Mesodermal cell (in vitro differentiated cells): ENCODE measurements around the gene SCGB1D1.
"Not testable (repeated sequence)": the region's sequence is repeated elsewhere in the genome, so short reads cannot be mapped to it uniquely, and the experiment has no call there.

Experiments used
- H3K27ac ChIP-seq: 2 replicates; pipeline ENCODE4 v1.7.0; 2013; ENCODE audit warnings: mild to moderate bottlenecking, low read depth, low read length, moderate library complexity; ENCODE audit not compliant: severe bottlenecking
- H3K36me3 ChIP-seq: 2 replicates; pipeline ENCODE4 v1.7.1; 2013; ENCODE audit warnings: mild to moderate bottlenecking, low read length, moderate library complexity; ENCODE audit not compliant: control insufficient read depth, insufficient read depth
- H3K4me1 ChIP-seq: one replicate; pipeline ENCODE4 v1.7.1; 2013; ENCODE audit warnings: mild to moderate bottlenecking, low read length; ENCODE audit not compliant: insufficient read depth, control insufficient read depth, poor library complexity, severe bottlenecking
- H3K4me3 ChIP-seq: 2 replicates; pipeline ENCODE4 v1.7.0; 2013; ENCODE audit warnings: low read length, control low read depth, mild to moderate bottlenecking; ENCODE audit not compliant: insufficient read depth, poor library complexity, severe bottlenecking; ENCODE audit errors: extremely low read depth
- H3K9me3 ChIP-seq: 2 replicates; pipeline ENCODE4 v1.7.1; 2013; ENCODE audit warnings: mild to moderate bottlenecking, low read length, moderate library complexity; ENCODE audit not compliant: control insufficient read depth
- WGBS, 2 experiments: methylation state at CpG; one replicate each; pipeline ENCODE4 v1.1.5; 2013; ENCODE audit warnings: missing lambda C conversion rate in 2 of 2; ENCODE audit not compliant: insufficient coverage in 2 of 2; 5-methylcytosine and 5-hydroxymethylcytosine counted together

Gene SCGB1D1

DNA sequence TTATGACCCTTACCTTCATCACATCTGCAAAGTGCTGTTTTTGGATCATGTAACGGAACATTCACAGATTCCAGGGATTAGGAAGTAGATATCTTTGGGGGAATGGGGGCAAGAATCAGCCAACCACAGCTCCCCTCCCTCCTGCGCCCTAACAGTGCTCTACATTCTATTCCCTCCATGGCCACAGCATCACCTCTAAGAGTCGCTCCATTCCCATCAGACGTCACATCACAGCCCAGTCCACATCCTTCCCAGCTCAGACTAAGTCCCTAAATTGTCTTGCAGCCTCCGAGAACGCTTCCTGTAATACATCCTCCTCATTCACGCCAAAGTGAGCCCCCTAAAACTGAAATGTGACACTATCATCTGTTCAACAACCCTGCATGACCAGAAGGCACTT is 5.9 kb downstream of the SCGB1D1 start:
- no peak overlapping the region for H3K4me3 ChIP-seq
- WGBS, 2 experiments, result 79 to 88% methylated on average over 6 of the region's 7 CpGs

DNA sequence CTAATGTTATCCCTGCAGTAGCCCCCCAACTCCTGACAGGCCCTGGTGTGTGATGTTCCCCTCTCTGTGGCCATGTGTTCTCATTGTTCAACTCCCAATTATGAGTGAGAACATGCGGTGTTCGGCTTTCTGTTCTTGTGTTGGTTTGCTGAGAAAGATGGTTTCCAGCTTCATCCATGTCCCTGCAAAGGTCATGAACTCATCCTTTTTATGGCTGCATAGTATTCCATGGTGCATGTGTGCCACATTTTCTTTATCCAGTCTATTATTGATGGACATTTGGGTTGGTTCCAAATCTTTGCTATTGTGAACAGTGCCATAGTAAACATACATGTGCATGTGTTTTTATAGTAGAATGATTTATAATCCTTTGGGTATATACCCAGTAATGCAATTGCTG is 7.4 kb downstream of the SCGB1D1 start:
- not testable (repeated sequence) for H3K36me3 ChIP-seq, H3K9me3 ChIP-seq, H3K4me3 ChIP-seq, H3K4me1 ChIP-seq, H3K27ac ChIP-seq
- WGBS, 2 experiments, result 100% methylated on average over 1 of the region's 2 CpGs; no CpG with 5 or more reads in 1 of the 2 experiments

More for the DNA sequence above, 5.9 kb downstream of the SCGB1D1 start:
- H3K4me1 ChIP-seq, result no peaks in the 10 kb centered on the region
- H3K27ac ChIP-seq, result no peak overlapping the region
- H3K9me3 ChIP-seq, result no peaks in the 10 kb centered on the region
- H3K36me3 ChIP-seq, result no peaks in the 10 kb centered on the region

DNA sequence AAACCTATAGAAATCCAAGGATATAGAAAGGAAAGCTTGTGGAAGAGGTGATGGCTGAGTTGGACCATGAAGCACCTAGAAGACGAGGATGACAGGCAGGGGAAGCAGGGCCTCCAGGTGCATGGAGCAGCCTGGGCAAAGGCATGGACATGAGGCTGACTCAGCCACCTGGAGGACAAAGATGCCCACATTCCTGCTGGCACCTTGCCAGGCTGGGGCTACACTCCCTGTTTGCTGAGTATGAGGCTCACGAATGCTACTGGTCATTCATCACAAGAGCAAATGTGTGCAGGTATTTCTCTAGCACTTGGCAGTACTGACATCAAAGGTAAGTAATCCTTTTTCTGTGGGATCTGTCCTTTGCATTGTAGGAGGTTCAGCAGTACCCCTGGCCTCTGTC is 11.4 kb downstream of the SCGB1D1 start:
- Histone ChIP-seq H3K36me3 (no peaks in the 10 kb centered on the region), H3K4me1 (no peaks in the 10 kb centered on the region), H3K4me3 (no peak overlapping the region), H3K27ac (no peak overlapping the region), H3K9me3 (no peaks in the 10 kb centered on the region)
- 78 to 84% methylated on average over 2 of the region's 2 CpGs for WGBS, 2 experiments

DNA sequence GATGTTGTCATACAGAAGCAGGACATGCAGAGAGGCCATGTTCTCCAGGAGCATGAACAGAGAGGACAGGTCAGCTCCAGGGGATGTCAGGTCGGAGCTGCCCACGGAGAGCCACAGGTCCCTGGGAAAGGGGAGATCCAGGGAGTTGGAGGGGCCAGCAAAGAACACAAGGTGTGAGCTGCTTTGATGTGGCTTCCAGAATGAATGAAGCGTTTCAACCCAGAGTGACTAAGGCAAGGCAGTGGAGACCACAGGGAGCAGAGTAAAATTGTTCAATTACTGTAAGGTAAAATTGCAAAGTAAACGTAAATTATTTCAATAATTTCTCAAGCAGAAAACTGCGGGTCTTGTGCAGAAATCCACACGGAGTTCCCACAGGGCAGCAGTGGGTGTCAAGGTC is 12.9 kb downstream of the SCGB1D1 start:
- Histone ChIP-seq H3K9me3 (no peaks in the 10 kb centered on the region), H3K27ac (no peak overlapping the region), H3K4me3 (no peak overlapping the region), H3K36me3 (no peaks in the 10 kb centered on the region), H3K4me1 (no peaks in the 10 kb centered on the region)
- WGBS, 2 experiments, result 87 to 89% methylated on average over 5 to 6 of the region's 6 CpGs

DNA sequence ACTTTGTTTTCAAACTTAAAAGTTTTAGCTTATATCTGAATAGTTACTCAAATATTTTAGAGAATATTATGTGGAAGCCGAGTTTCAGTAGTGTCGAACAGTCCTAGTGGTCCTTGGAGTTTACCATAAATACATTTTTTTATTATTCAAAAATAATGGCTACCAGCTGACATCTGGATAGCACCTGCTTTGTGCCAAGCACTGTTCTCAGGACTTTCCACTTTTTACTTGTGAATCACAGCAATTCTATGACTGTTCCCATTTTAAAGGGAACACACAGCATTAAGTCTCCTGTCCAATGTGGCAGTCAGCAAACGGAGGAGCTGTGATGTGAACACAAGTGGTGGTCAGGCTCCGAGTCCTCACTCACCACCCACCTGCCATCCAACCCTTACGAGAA is 14.4 kb downstream of the SCGB1D1 start:
- 85 to 100% methylated on average over 2 to 3 of the region's 5 CpGs for WGBS, 2 experiments

DNA sequence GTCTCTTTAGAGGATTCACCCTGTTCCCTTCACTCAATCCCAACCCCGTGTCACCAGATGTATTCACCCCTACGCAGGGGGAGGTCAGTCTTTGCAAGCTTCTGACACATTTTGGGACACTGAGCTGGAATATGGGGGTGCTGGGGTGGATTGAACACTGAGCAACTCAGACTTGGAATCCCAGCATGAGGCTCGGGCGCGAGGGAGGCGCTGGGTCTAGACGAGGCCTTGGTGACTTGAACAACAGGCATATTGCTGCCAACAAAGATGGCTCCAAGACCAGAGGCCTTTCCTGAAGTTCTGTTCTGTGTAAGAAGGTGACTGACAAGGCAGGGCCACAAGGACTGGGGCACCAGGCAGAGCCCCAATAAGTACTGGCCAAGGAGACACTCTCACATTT is 15.4 kb downstream of the SCGB1D1 start:
- Histone ChIP-seq H3K4me3 (no peak overlapping the region), H3K4me1 (no peaks in the 10 kb centered on the region), H3K9me3 (no peaks in the 10 kb centered on the region), H3K36me3 (no peaks in the 10 kb centered on the region), H3K27ac (no peak overlapping the region)
- 94 to 95% methylated on average over 5 of the region's 7 CpGs for WGBS, 2 experiments

More for the DNA sequence above, 14.4 kb downstream of the SCGB1D1 start:
- Histone ChIP-seq H3K27ac (no peak overlapping the region), H3K9me3 (no peaks in the 10 kb centered on the region), H3K36me3 (no peaks in the 10 kb centered on the region), H3K4me1 (no peaks in the 10 kb centered on the region), H3K4me3 (no peak overlapping the region)

DNA sequence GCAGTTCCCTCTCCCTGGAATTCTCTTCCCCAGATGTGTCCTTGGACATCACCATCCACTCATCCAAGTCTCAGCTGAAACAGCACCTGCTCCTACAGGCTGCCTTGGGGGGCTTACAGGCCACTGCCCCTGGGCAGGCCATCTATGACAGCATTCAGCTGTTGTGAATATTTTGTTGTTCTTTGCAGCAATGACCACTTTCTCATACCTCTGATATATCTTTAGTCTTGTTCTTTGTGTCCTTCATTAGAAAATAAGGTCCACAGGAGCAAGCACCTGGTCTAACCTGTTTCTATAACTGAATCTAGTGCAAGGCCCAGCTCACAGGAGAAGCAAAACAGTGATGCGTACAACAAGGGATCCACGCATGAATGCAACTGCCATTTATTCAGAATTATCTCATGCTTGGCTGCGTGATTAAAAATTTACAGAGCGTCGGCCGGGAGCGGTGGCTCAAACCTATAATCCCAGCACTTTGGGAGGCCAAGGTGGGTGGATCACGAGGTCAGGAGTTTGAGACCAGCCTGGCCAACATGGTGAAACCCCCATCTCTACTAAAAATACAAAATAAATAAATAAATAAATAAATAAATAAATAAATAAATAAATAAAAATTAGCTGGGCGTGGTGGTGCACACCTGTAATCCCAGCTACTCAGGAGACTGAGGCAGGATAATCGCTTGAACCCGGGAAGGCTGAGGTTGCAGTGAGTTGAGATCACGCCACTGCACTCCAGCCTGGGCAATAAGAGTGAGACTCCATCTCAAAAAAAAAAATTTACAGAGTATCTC is 16.5 kb downstream of the SCGB1D1 start:
- not testable (repeated sequence) for H3K4me3 ChIP-seq, H3K4me1 ChIP-seq
- WGBS, 2 experiments, result 97 to 100% methylated on average over 10 of the region's 12 CpGs

DNA sequence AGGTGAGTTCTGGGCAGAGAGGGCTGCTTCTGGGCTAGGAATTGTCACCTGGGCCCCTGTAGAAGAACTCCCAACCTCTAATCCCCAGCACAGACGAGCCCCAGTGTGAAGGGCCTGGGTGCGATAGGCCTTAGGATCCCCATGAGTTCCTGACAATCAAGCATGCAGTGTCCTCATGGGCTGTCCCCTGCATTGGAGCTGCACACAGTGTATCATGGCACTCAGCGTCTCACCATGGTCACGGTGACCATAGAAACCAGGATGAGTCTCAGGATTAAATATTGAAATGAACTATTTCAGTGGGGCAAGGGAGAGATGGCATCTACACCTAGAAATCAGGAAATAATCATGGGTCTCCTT is 18.7 kb downstream of the SCGB1D1 start:
- H3K36me3 ChIP-seq, result no peaks in the 10 kb centered on the region
- no peaks in the 10 kb centered on the region for H3K9me3 ChIP-seq
- no peak overlapping the region for H3K4me3 ChIP-seq
- no peaks in the 10 kb centered on the region for H3K4me1 ChIP-seq
- WGBS, 2 experiments, result 61 to 71% methylated on average over 4 of the region's 4 CpGs
- H3K27ac ChIP-seq, result no peak overlapping the region

More for the DNA sequence above, 16.5 kb downstream of the SCGB1D1 start:
- not testable (repeated sequence) for H3K9me3 ChIP-seq, H3K36me3 ChIP-seq, H3K27ac ChIP-seq

DNA sequence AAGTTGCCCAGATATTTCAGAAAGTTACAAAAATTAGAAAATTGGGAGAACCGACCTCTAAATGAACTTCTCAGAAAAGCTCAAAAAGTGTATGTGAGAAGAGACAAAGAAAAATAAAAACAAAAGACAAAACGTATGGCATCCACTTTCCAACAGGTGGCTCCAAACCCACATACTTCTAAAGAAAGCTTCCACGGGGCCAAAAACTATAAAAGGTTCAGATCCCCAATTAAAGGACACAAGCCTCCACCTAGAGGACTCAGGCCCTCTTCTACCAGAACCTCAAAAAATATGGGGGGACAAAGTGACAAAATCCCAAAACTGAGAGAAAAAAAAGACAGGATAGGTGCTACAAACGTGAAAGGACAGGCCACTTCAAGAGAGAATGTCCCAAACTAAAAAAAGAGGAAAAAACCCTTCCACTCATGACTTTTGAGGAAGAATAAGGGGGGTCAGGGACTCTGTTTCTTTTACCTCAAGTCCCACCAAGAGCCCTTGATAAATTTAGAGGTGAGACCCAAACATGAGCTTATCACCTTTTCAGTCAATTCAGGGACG is 27.3 kb downstream of the SCGB1D1 start:
- Histone ChIP-seq H3K4me1 (no peaks in the 10 kb centered on the region), H3K36me3 (no peaks in the 10 kb centered on the region), H3K4me3 (no peak overlapping the region), H3K27ac (no peak overlapping the region), H3K9me3 (peaks cover 5% of the 10 kb centered on the region)
- WGBS, 2 experiments, result 20% methylated on average over 1 of the region's 5 CpGs; no CpG with 5 or more reads in 1 of the 2 experiments

DNA sequence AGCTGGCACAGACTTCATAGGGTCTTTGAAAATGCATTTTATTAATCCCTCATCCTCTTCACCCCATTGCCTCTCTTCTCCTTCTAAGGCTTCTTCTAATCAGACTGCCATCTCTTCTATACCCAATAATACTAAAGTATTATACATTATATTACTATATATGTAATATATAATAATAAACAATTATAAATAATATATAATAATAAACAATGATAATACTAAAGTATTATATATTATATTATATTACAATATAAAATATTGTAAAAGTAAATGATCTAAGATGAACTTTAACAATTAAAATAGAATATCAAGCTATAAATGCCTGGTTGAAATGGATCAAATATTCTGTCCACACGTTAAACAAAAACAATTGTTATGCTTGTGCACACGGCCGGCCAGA is 31.5 kb downstream of the SCGB1D1 start:
- Histone ChIP-seq H3K36me3 (no peaks in the 10 kb centered on the region), H3K4me3 (no peak overlapping the region), H3K4me1 (no peaks in the 10 kb centered on the region), H3K9me3 (peaks cover 24% of the 10 kb centered on the region), H3K27ac (no peak overlapping the region)
- 83 to 96% methylated on average over 2 to 3 of the region's 3 CpGs for WGBS, 2 experiments

DNA sequence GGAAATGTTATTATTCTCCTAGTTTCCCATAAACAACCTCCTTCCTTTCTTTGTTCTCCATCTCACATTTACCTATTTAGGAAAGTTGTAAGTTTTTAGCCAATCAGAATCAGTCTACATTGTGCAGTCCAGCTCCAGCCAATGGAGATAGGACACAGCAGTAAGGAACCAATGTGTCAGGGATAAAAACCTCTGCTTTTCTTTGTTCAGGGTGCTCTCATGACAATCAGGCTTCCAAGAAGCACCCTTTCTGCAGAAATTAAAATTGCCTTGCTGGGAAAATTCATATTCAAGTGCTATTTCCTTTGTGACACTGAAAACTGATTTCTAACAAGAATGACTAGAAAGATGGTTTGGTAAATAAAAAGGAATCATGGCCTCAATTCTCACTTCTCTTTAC is 33.1 kb downstream of the SCGB1D1 start:
- H3K36me3 ChIP-seq, result no peaks in the 10 kb centered on the region
- peaks cover 24% of the 10 kb centered on the region for H3K9me3 ChIP-seq
- no peak overlapping the region for H3K4me3 ChIP-seq
- H3K4me1 ChIP-seq, result no peaks in the 10 kb centered on the region
- no peak overlapping the region for H3K27ac ChIP-seq
